SK-N-SH (cell line): ENCODE data around the gene GRIK5. TPM values are rescaled to one million over a fixed set of nuclear protein-coding genes. Genes with fewer than 3 reads are reported as not detected.

Experiments
- CTCF ChIA-PET: fragments of 300-600, 350-600 bp; formaldehyde crosslinking; extraction: SDS; loops from one replicate; lab custom pipeline; 2021; lab: Yijun Ruan, JAX
- POLR2A ChIA-PET: fragments of 350-600 bp; sonication (Branson Sonifier 250); formaldehyde crosslinking; extraction: SDS; loops from one replicate; lab custom pipeline; 2020; ENCODE audit warnings: antibody characterized with exemption, inconsistent platforms; lab: Yijun Ruan, JAX
- DNase-seq: peaks from one replicate; pipeline ENCODE4 v3.0.0; 2012
- H2AFZ ChIP-seq: fragments of 200-600 bp; sonication (generic); 2 replicates; pipeline ENCODE4 v1.8.1; 2016; ENCODE audit warnings: antibody characterized with exemption, mild to moderate bottlenecking, low read depth
- H3F3A ChIP-seq: fragments of 200-600 bp; sonication (generic); replicated peaks from 2 replicates; pipeline ENCODE3; 2016; ENCODE audit warnings: antibody characterized with exemption, mild to moderate bottlenecking; ENCODE audit not compliant: insufficient read depth
- H3K27ac ChIP-seq, 2 experiments: fragments of 200-500 bp in 1 of 2; fragments of 200-600 bp in 1 of 2; sonication (Bioruptor generic) in 1 of 2; sonication (generic), shearing (Covaris generic) in 1 of 2; 2 replicates each; pipeline versions ENCODE4 v1.5.1 to v1.6.1; 2014 to 2016; ENCODE audit warnings: low read depth in 2 of 2, inconsistent platforms in 1 of 2, low read length in 1 of 2, mild to moderate bottlenecking in 1 of 2, mixed read lengths in 1 of 2
- H3K27me3 ChIP-seq: fragments of 200-600 bp; sonication (generic), shearing (Covaris generic); 2 replicates; pipeline ENCODE4 v1.6.1; 2016; ENCODE audit warnings: mixed run types; ENCODE audit not compliant: insufficient read depth
- H3K36me3 ChIP-seq, 2 experiments: fragments of 200-500 bp in 1 of 2; fragments of 200-600 bp in 1 of 2; sonication (Bioruptor generic) in 1 of 2; sonication (generic) in 1 of 2; replicated peaks in 1 of 2; 2 replicates each; pipeline versions ENCODE3 to v1.5.1; 2014 to 2016; ENCODE audit warnings: low read length in 1 of 2, mild to moderate bottlenecking in 1 of 2; ENCODE audit not compliant: insufficient read depth in 2 of 2, control insufficient read depth in 1 of 2
- H3K4me1 ChIP-seq, 2 experiments: fragments of 200-500 bp in 1 of 2; fragments of 200-600 bp in 1 of 2; sonication (Bioruptor generic) in 1 of 2; sonication (generic), shearing (Covaris generic) in 1 of 2; 2 replicates each; pipeline versions ENCODE4 v1.5.1 to v1.6.1; 2014 to 2016; ENCODE audit warnings: low read depth in 1 of 2, low read length in 1 of 2, mixed run types in 1 of 2; ENCODE audit not compliant: insufficient read depth in 2 of 2, control insufficient read depth in 1 of 2
- H3K4me2 ChIP-seq: fragments of 200-600 bp; sonication (generic), shearing (Covaris generic); 2 replicates; pipeline ENCODE4 v1.6.1; 2017; ENCODE audit warnings: mixed run types
- H3K4me3 ChIP-seq, 2 experiments: fragments of 200-500 bp in 1 of 2; fragments of 200-600 bp in 1 of 2; sonication (Bioruptor generic) in 1 of 2; sonication (generic), shearing (Covaris generic) in 1 of 2; 2 replicates each; pipeline versions ENCODE4 v1.5.1 to v1.8.1; 2014 to 2016; ENCODE audit warnings: low read depth in 2 of 2, inconsistent platforms in 1 of 2, low read length in 1 of 2, mild to moderate bottlenecking in 1 of 2, mixed read lengths in 1 of 2, moderate library complexity in 1 of 2
- H3K79me2 ChIP-seq: fragments of 200-600 bp; sonication (generic); 2 replicates; pipeline ENCODE4 v1.8.1; 2017; ENCODE audit warnings: mild to moderate bottlenecking; ENCODE audit not compliant: insufficient read depth
- H3K9ac ChIP-seq: fragments of 200-600 bp; sonication (generic); 2 replicates; pipeline ENCODE4 v1.6.1; 2017; ENCODE audit warnings: mixed run types
- H3K9me2 ChIP-seq: fragments of 200-600 bp; sonication (generic); 2 replicates; pipeline ENCODE4 v1.6.1; 2017; ENCODE audit warnings: mixed run types
- H3K9me3 ChIP-seq: fragments of 200-600 bp; sonication (generic); 2 replicates; pipeline ENCODE4 v1.6.1; 2017; ENCODE audit warnings: mixed run types, mild to moderate bottlenecking, moderate library complexity
- H4K20me1 ChIP-seq: fragments of 200-600 bp; sonication (generic); 2 replicates; pipeline ENCODE4 v1.6.1; 2017; ENCODE audit warnings: mild to moderate bottlenecking, mixed run types; ENCODE audit not compliant: insufficient read depth
- CHD2 ChIP-seq: fragments of 150-350 bp; IDR thresholded peaks from 2 replicates; pipeline ENCODE4 v1.6.1; 2018; ENCODE audit warnings: low read length; ENCODE audit not compliant: partially characterized antibody
- CTCF ChIP-seq: fragments of 200-600 bp; sonication (generic); IDR thresholded peaks from 2 replicates; pipeline ENCODE4 v1.6.1; 2017; ENCODE audit warnings: antibody characterized with exemption, mild to moderate bottlenecking, moderate library complexity
- ELF1 ChIP-seq: IDR thresholded peaks from 2 replicates; pipeline ENCODE4 v1.4.0; 2012
- EP300 ChIP-seq, 2 experiments: IDR thresholded peaks; 2 replicates each; pipeline versions ENCODE4 v1.4.0 to v1.6.1; 2012; ENCODE audit warnings: borderline replicate concordance in 1 of 2, low read depth in 1 of 2, low read length in 1 of 2
- FOXM1 ChIP-seq: IDR thresholded peaks from 2 replicates; pipeline ENCODE4 v1.4.0; 2012; ENCODE audit warnings: low read depth, mild to moderate bottlenecking
- GATA2 ChIP-seq: sonication (generic); formaldehyde crosslinking; IDR thresholded peaks from 2 replicates; pipeline ENCODE4 v1.5.0; 2020; ENCODE audit warnings: mild to moderate bottlenecking, missing genetic modification reagents
- JUND ChIP-seq: IDR thresholded peaks from 2 replicates; pipeline ENCODE4 v1.4.0; 2012
- MEF2A ChIP-seq: IDR thresholded peaks from 2 replicates; pipeline ENCODE4 v1.4.0; 2012; ENCODE audit warnings: low read depth, borderline replicate concordance
- NRF1 ChIP-seq: IDR thresholded peaks from 2 replicates; pipeline ENCODE4 v1.6.1; 2012; ENCODE audit warnings: low read depth, mild to moderate bottlenecking, low read length
- REST ChIP-seq: IDR thresholded peaks from 2 replicates; pipeline ENCODE4 v1.6.1; 2012; ENCODE audit warnings: mild to moderate bottlenecking, low read depth, low read length, moderate library complexity
- RXRA ChIP-seq: IDR thresholded peaks from 2 replicates; pipeline ENCODE4 v1.4.0; 2012; ENCODE audit warnings: low read depth, mild to moderate bottlenecking, borderline replicate concordance
- SIN3A ChIP-seq: IDR thresholded peaks from 2 replicates; pipeline ENCODE4 v1.6.1; 2012; ENCODE audit warnings: low read depth, mild to moderate bottlenecking, low read length, moderate library complexity, borderline replicate concordance
- YY1 ChIP-seq: IDR thresholded peaks from 2 replicates; pipeline ENCODE4 v1.4.0; 2012; ENCODE audit warnings: low read depth, mild to moderate bottlenecking
- WGBS: methylation state at CpG from one replicate; pipeline ENCODE4 v1.1.6; 2017; ENCODE audit warnings: low lambda C conversion rate; 5-methylcytosine and 5-hydroxymethylcytosine counted together
- polyA plus RNA-seq, 3 experiments: library from polyadenylated mRNA; depleted of rRNA; stranded (reverse); fragments of >200 nt; gene quantifications; 2 replicates each; pipeline ENCODE4 v1.2.3, GENCODE V29; 2012

Gene GRIK5
- polyA plus RNA-seq, 1 of the 3 experiments (the other 2 are of a cell fraction) = 2.4 TPM

DNA sequence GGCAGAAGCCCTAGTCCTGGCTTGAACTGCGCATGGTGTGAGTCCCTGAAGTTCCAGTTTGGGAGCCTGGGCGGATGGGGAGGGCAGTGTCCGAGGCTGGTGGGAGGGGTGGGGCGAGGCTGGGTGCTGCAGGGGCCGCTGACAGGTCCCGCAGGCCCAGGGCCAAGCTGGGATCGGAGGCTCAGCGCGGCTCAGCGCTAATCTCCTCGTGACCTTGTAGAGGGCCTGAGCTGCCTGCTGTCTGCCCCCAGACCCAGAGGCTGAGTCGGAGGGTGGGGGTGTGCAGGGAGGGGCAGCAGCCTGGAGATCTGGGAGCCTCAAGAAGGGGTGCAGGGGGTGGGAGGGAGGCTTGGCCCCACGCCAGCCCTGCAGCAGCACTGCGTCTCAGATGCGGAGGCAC is 79.0 kb downstream of the GRIK5 start:
- 52% methylated on average over 15 of the region's 15 CpGs for WGBS
- DNase-seq = no peak
- Histone ChIP-seq H3K4me3 (no peak overlapping the region), H3K27me3 (peaks cover 12% of the 10 kb centered on the region; the same call in 1 of the 2 replicates), H3K27ac (no peak overlapping the region), H2AFZ (no peak overlapping the region), H3K9me2 (no peaks in the 10 kb centered on the region), H3K4me2 (no peak overlapping the region), H3K9me3 (no peaks in the 10 kb centered on the region), H3K79me2 (no peaks in the 10 kb centered on the region), H4K20me1 (no peaks in the 10 kb centered on the region), H3K4me1 (peaks cover 0 to 28% of the 10 kb centered on the region in 2 experiments; a peak in 1 of 4 replicates), H3K36me3 (no peaks in the 10 kb centered on the region), H3K9ac (no peak overlapping the region), H3F3A (no peaks in the 10 kb centered on the region)
- ChIA-PET CTCF (no interaction called here), POLR2A (interaction anchor here (1.0 kb wide), 1 partner anchor 131 kb away, joined by 4 read pairs; the partner anchor contains the start of gene RPS19)
- TF ChIP-seq GATA2 (no peak), ELF1 (no peak), EP300 (IDR thresholded peaks at IDR 0.05; ENCODE audit: borderline replicate concordance in 1 of 2, low read depth in 1 of 2, low read length in 1 of 2) (no peak)

GRCh38 chr19:41990615-41991014 is 79.4 kb downstream of the GRIK5 start:
- Histone ChIP-seq H3K9ac (no peak overlapping the region), H3K27me3 (peaks cover 9% of the 10 kb centered on the region; the same call in 1 of the 2 replicates), H3K36me3 (no peaks in the 10 kb centered on the region), H3F3A (no peaks in the 10 kb centered on the region), H4K20me1 (no peaks in the 10 kb centered on the region), H3K4me3 (no peak overlapping the region), H3K4me2 (no peak overlapping the region), H3K9me3 (no peaks in the 10 kb centered on the region), H3K27ac (no peak overlapping the region), H3K79me2 (no peaks in the 10 kb centered on the region), H2AFZ (no peak overlapping the region), H3K9me2 (no peaks in the 10 kb centered on the region), H3K4me1 (peaks cover 0 to 24% of the 10 kb centered on the region in 2 experiments; a peak in 1 of 4 replicates)
- CTCF ChIA-PET = no interaction called here
- DNase-seq = no peak
- no peak for TF ChIP-seq RXRA
- TF ChIP-seq JUND = no peak
- no peak for TF ChIP-seq CHD2
- no peak for TF ChIP-seq EP300 (IDR thresholded peaks at IDR 0.05; ENCODE audit: borderline replicate concordance in 1 of 2, low read depth in 1 of 2, low read length in 1 of 2)
- no peak for TF ChIP-seq FOXM1
- TF ChIP-seq NRF1 = no peak
- no peak for TF ChIP-seq REST
- no peak for TF ChIP-seq SIN3A
- no peak for TF ChIP-seq MEF2A
- TF ChIP-seq YY1 = no peak
- TF ChIP-seq CTCF = no peak
- 71% methylated on average over 2 of the region's 2 CpGs for WGBS
- POLR2A ChIA-PET = no interaction called here
